Endothelial cell of umbilical vein (primary cell): ENCODE measurements around the gene TAMM41. TPM values are rescaled to one million over a fixed set of nuclear protein-coding genes. Genes with fewer than 3 reads are reported as not detected.
A peak's percentile ranks its signal among the peaks of the same experiment; 100 is the strongest.

Experiments
- BruUV-seq: library from RNA; stranded (reverse); fragments of 400-500 nt; replicated peaks from 2 replicates; lab custom pipeline; 2021; lab: Mats Ljungman, UMichigan
- CTCF ChIA-PET: fragments of 300-600, 350-600 bp; sonication (Branson Sonifier 250); formaldehyde crosslinking; loops from one replicate; lab custom pipeline; 2021; ENCODE audit warnings: antibody characterized with exemption, inconsistent platforms; lab: Charles Lee
- POLR2A ChIA-PET: fragments of 300-600, 350-600 bp; sonication (Branson Sonifier 250); formaldehyde crosslinking; loops from one replicate; lab custom pipeline; 2021; ENCODE audit warnings: antibody characterized with exemption, inconsistent platforms; lab: Charles Lee
- DNase-seq: peaks from one replicate; pipeline ENCODE4 v3.0.0-alpha.2; 2011; ENCODE audit warnings: low read depth, low spot score
- FAIRE-seq: peaks from 2 replicates; lab custom pipeline; 2011; peaks lifted over from hg19 to GRCh38; lab: Jason Lieb, UNC
- H2AFZ ChIP-seq: 2 replicates; pipeline ENCODE4 v1.6.0; 2012; ENCODE audit warnings: low read depth, low read length, control low read depth, inconsistent platforms
- H3K27ac ChIP-seq: 2 replicates; pipeline ENCODE4 v1.5.1; 2011; ENCODE audit warnings: low read depth, mild to moderate bottlenecking, control low read depth, low read length, moderate library complexity; ENCODE audit not compliant: insufficient read depth
- H3K27me3 ChIP-seq, 2 experiments: 2 replicates each; pipeline versions ENCODE4 v1.6.0 to v1.6.1; 2011; ENCODE audit warnings: low read length in 2 of 2, mixed read lengths in 1 of 2; ENCODE audit not compliant: control insufficient read depth in 2 of 2, insufficient read depth in 2 of 2
- H3K36me3 ChIP-seq, 2 experiments: 2 replicates in 1 of 2; 3 replicates in 1 of 2; pipeline ENCODE4 v1.5.1; 2011; ENCODE audit warnings: low read length in 2 of 2, mild to moderate bottlenecking in 1 of 2, moderate library complexity in 1 of 2; ENCODE audit not compliant: control insufficient read depth in 2 of 2, insufficient read depth in 2 of 2; ENCODE audit errors: extremely low read depth in 1 of 2
- H3K4me1 ChIP-seq: 3 replicates; pipeline ENCODE4 v1.5.1; 2011; ENCODE audit warnings: mild to moderate bottlenecking, low read length; ENCODE audit not compliant: control insufficient read depth, insufficient read depth; ENCODE audit errors: extremely low read depth
- H3K4me2 ChIP-seq: 2 replicates; pipeline ENCODE4 v1.6.1; 2011; ENCODE audit warnings: low read length, control low read depth, mixed read lengths; ENCODE audit not compliant: insufficient read depth
- H3K4me3 ChIP-seq, 3 experiments: fragments of 200-600 bp in 1 of 3; sonication (generic), shearing (Covaris generic) in 1 of 3; replicated peaks in 1 of 3; 2 replicates each; pipeline ENCODE4 v1.5.1; 2011 to 2016; ENCODE audit warnings: control low read depth in 3 of 3, low read length in 3 of 3, mild to moderate bottlenecking in 2 of 3, inconsistent platforms in 1 of 3, low read depth in 1 of 3, moderate library complexity in 1 of 3; ENCODE audit not compliant: insufficient read depth in 1 of 3
- H3K79me2 ChIP-seq: 2 replicates; pipeline ENCODE4 v1.6.0; 2012; ENCODE audit warnings: low read length, inconsistent platforms; ENCODE audit not compliant: control insufficient read depth, insufficient read depth
- H3K9ac ChIP-seq: replicated peaks from 2 replicates; pipeline ENCODE3; 2011; ENCODE audit warnings: low read length, control low read depth; ENCODE audit not compliant: insufficient read depth; ENCODE audit errors: extremely low read depth
- H3K9me1 ChIP-seq: replicated peaks from 3 replicates; pipeline ENCODE4 v1.6.0; 2011; ENCODE audit warnings: mild to moderate bottlenecking, low read length; ENCODE audit not compliant: control insufficient read depth, insufficient read depth; ENCODE audit errors: extremely low read depth
- H3K9me3 ChIP-seq: replicated peaks from 2 replicates; pipeline ENCODE4 v1.5.1; 2012; ENCODE audit warnings: low read length, inconsistent platforms; ENCODE audit not compliant: control insufficient read depth, insufficient read depth
- H4K20me1 ChIP-seq: replicated peaks from 2 replicates; pipeline ENCODE3; 2011; ENCODE audit warnings: mild to moderate bottlenecking, low read length; ENCODE audit not compliant: control insufficient read depth, insufficient read depth; ENCODE audit errors: extremely low read depth
- EZH2 ChIP-seq: IDR thresholded peaks from 2 replicates; pipeline ENCODE4 v1.6.1; 2012; ENCODE audit warnings: borderline replicate concordance, low read depth, mild to moderate bottlenecking, moderate library complexity, low read length, inconsistent platforms; ENCODE audit not compliant: severe bottlenecking
- FOS ChIP-seq: IDR thresholded peaks from 2 replicates; pipeline ENCODE4 v1.6.1; 2011; ENCODE audit warnings: mild to moderate bottlenecking, low read length, moderate library complexity, borderline replicate concordance; ENCODE audit not compliant: insufficient read depth
- GATA2 ChIP-seq: IDR thresholded peaks from 2 replicates; pipeline ENCODE4 v1.7.0; 2011; ENCODE audit warnings: low read depth, mild to moderate bottlenecking, moderate library complexity, mixed read lengths, low read length; ENCODE audit not compliant: insufficient read length, insufficient read depth
- JUN ChIP-seq: IDR thresholded peaks from 2 replicates; pipeline ENCODE4 v1.6.1; 2011; ENCODE audit warnings: borderline replicate concordance, low read depth; ENCODE audit not compliant: insufficient read length, insufficient read depth
- MAX ChIP-seq: IDR thresholded peaks from 2 replicates; pipeline ENCODE4 v1.6.1; 2011; ENCODE audit not compliant: insufficient read depth, insufficient read length
- MYC ChIP-seq: IDR thresholded peaks from one replicate; pipeline ENCODE4 v1.6.1; 2011; ENCODE audit warnings: mild to moderate bottlenecking, low read depth, low read length
- POLR2A ChIP-seq: IDR thresholded peaks from 2 replicates; pipeline ENCODE4 v1.6.1; 2012; ENCODE audit warnings: low read depth, mild to moderate bottlenecking, control low read depth, low read length
- POLR2AphosphoS5 ChIP-seq: IDR thresholded peaks from 2 replicates; pipeline ENCODE4 v1.6.1; 2012; ENCODE audit warnings: low read depth, mild to moderate bottlenecking, control low read depth, low read length, moderate library complexity; ENCODE audit not compliant: insufficient read depth
- dilution Hi-C: fragments of 300-500 bp; cut with MboI; formaldehyde crosslinking; loops from one replicate; pipeline ENCODE4 v1.15.0; 2019; ENCODE audit warnings: low sequenced_read_pairs; ENCODE audit not compliant: extremely low pct_ligation_motif_present
- intact Hi-C: fragments of 100-400 bp; cut with micrococcal nuclease; formaldehyde crosslinking; loops from one replicate; pipeline ENCODE4 v1.10.0; 2022
- polyA plus RNA-seq, 4 experiments: library from polyadenylated mRNA; depleted of rRNA in 3 of 4; stranded (reverse) in 3 of 4; unstranded in 1 of 4; fragments of >200 nt; gene quantifications; 2 replicates each; pipeline versions ENCODE4 v1.2.1 to v1.2.3, GENCODE V29; 2011 to 2012; ENCODE audit warnings: missing spikeins in 1 of 4
- total RNA-seq: library from RNA; stranded (reverse); gene quantifications from 2 replicates; pipeline ENCODE4 v1.2.3, GENCODE V29; 2021
- TF ChIP-seq, protein P1 (sequence below), 2 donors: IDR thresholded peaks; 1 replicate in 1 of 2; 2 replicates in 1 of 2; pipeline ENCODE4 v1.5.1; 2011; ENCODE audit warnings: low read length in 2 of 2, mild to moderate bottlenecking in 2 of 2, moderate library complexity in 2 of 2, control low read depth in 1 of 2, inconsistent platforms in 1 of 2, low read depth in 1 of 2; ENCODE audit not compliant: insufficient read depth in 1 of 2; ENCODE audit errors: extremely low read depth in 1 of 2

TAMM41 gene
- total and polyA plus RNA-seq, 2 donors (not counting 3 experiments of a cell fraction or from before 2014, with no cell fraction given) = 12.6 to 29.7 TPM

GRCh38 chr3:11845651-11846050 is 1.0 kb downstream of the TAMM41 start:
- H2AFZ ChIP-seq = no peak overlapping the region
- peaks cover 19% of the 10 kb centered on the region for H3K79me2 ChIP-seq
- H3K9me3 ChIP-seq = no peaks in the 10 kb centered on the region
- no peaks in the 10 kb centered on the region for H4K20me1 ChIP-seq
- TF ChIP-seq POLR2A (no peak), MYC (no peak), FOS (no peak)
- TF ChIP-seq, protein P1, sequence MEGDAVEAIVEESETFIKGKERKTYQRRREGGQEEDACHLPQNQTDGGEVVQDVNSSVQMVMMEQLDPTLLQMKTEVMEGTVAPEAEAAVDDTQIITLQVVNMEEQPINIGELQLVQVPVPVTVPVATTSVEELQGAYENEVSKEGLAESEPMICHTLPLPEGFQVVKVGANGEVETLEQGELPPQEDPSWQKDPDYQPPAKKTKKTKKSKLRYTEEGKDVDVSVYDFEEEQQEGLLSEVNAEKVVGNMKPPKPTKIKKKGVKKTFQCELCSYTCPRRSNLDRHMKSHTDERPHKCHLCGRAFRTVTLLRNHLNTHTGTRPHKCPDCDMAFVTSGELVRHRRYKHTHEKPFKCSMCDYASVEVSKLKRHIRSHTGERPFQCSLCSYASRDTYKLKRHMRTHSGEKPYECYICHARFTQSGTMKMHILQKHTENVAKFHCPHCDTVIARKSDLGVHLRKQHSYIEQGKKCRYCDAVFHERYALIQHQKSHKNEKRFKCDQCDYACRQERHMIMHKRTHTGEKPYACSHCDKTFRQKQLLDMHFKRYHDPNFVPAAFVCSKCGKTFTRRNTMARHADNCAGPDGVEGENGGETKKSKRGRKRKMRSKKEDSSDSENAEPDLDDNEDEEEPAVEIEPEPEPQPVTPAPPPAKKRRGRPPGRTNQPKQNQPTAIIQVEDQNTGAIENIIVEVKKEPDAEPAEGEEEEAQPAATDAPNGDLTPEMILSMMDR (IDR thresholded peaks at IDR 0.05; ENCODE audit: extremely low read depth in 1 of 2, insufficient read depth in 1 of 2, low read depth in 1 of 2, low read length in 2 of 2) = no peak
- no peaks in the 10 kb centered on the region for H3K9me1 ChIP-seq
- H3K4me3 ChIP-seq = peak overlapping the region; percentile 36 to 66 (median 60)
- DNase-seq = no peak
- intact Hi-C loops = loop anchor here (2.0 to 5.0 kb wide), 2 partner anchors 128 to 333 kb away; no protein-coding TSS in a partner anchor
- H3K4me2 ChIP-seq = peak overlapping the region; percentile 54
- H3K27ac ChIP-seq = no peak overlapping the region
- peaks cover 15% of the 10 kb centered on the region for H3K4me1 ChIP-seq
- POLR2A ChIA-PET = no interaction called here
- H3K9ac ChIP-seq = peak overlapping the region; percentile 61
- peaks cover 3 to 7% of the 10 kb centered on the region in 2 experiments for H3K36me3 ChIP-seq
- dilution Hi-C loops = no loop called here
- peak; percentile 33 for FAIRE-seq
- peaks cover 0 to 5% of the 10 kb centered on the region in 2 experiments for H3K27me3 ChIP-seq
- no TSS peak for BruUV-seq
- CTCF ChIA-PET = no interaction called here

- no peak overlapping the region for H3K4me3 ChIP-seq
- TF ChIP-seq GATA2 (no peak), EZH2 (no peak), POLR2AphosphoS5 (no peak), MYC (no peak), POLR2A (no peak), MAX (no peak), JUN (no peak), FOS (no peak)
- TF ChIP-seq, protein P1 (IDR thresholded peaks at IDR 0.05; ENCODE audit: extremely low read depth in 1 of 2, insufficient read depth in 1 of 2, low read depth in 1 of 2, low read length in 2 of 2) = no peak
- H2AFZ ChIP-seq = no peak overlapping the region
- H3K4me1 ChIP-seq = peaks cover 15% of the 10 kb centered on the region
- no peaks in the 10 kb centered on the region for H3K9me1 ChIP-seq
- H3K9ac ChIP-seq = no peak overlapping the region
- peaks cover 0 to 2% of the 10 kb centered on the region in 2 experiments for H3K27me3 ChIP-seq
- H3K27ac ChIP-seq = no peak overlapping the region
- DNase-seq (no peak), FAIRE-seq (no peak)
- peaks cover 3 to 7% of the 10 kb centered on the region in 2 experiments for H3K36me3 ChIP-seq
- no peaks in the 10 kb centered on the region for H3K9me3 ChIP-seq
- POLR2A ChIA-PET = no interaction called here
- BruUV-seq = no TSS peak
- H4K20me1 ChIP-seq = no peaks in the 10 kb centered on the region
- peaks cover 19% of the 10 kb centered on the region for H3K79me2 ChIP-seq
- CTCF ChIA-PET = no interaction called here
- intact Hi-C loops = loop anchor here (5.0 kb wide), 1 partner anchor 128 kb away; no protein-coding TSS in a partner anchor
- H3K4me2 ChIP-seq = no peak overlapping the region
- dilution Hi-C loops = no loop called here
Observed at GRCh38 chr3:11844891-11845290, 1.8 kb downstream of the TAMM41 start.
